Bone marrow (tissue), 2 donors: ENCODE results near the gene INO80D.
"Not testable (repeated sequence)": the region's sequence is repeated elsewhere in the genome, so short reads cannot be mapped to it uniquely, and the experiment has no call there.

Experiments used
- DNase-seq, 2 donors: peaks; one replicate each; lab custom pipeline; 2025; lab: John Stamatoyannopoulos, UW

Gene INO80D

GRCh38 chr2:206085742-206086445, at the start of gene INO80D:
Gene INO80D (minus strand): TSS chr2:206086174. CDS start chr2:206063016, 23,158 bp downstream.
- peak; percentile 68 to 84 for DNase-seq

- no peak for DNase-seq
Observed at GRCh38 chr2:206127656-206128055, 41.7 kb upstream of the INO80D start.

- DNase-seq: no peak
Observed at GRCh38 chr2:206125901-206126300, 39.9 kb upstream of the INO80D start.

- DNase-seq: not testable (repeated sequence)
Observed at GRCh38 chr2:206122569-206122968, 36.6 kb upstream of the INO80D start.

- no peak for DNase-seq
Observed at GRCh38 chr2:206116278-206116677, 30.3 kb upstream of the INO80D start.

GRCh38 chr2:206115026-206115578, 29.1 kb upstream of the INO80D start:
- no peak for DNase-seq

- DNase-seq: no peak
Observed at GRCh38 chr2:206112846-206113547, 27.0 kb upstream of the INO80D start.

GRCh38 chr2:206112108-206112507, 26.1 kb upstream of the INO80D start:
- DNase-seq: no peak

- no peak for DNase-seq
Observed at GRCh38 chr2:206108713-206109112, 22.7 kb upstream of the INO80D start.

- no peak for DNase-seq
Observed at GRCh38 chr2:206105541-206105940, 19.6 kb upstream of the INO80D start.

- no peak for DNase-seq
Observed at GRCh38 chr2:206105038-206105437, 19.1 kb upstream of the INO80D start.

GRCh38 chr2:206098872-206099271, 12.9 kb upstream of the INO80D start:
- not testable (repeated sequence) for DNase-seq

- DNase-seq: no peak
Observed at GRCh38 chr2:206098471-206098870, 12.5 kb upstream of the INO80D start.

GRCh38 chr2:206096876-206097275, 10.9 kb upstream of the INO80D start:
- no peak for DNase-seq

- DNase-seq: peak in 1 of 2 donors; percentile 77
Observed at GRCh38 chr2:206095536-206096332, 9.8 kb upstream of the INO80D start.

- DNase-seq: no peak
Observed at GRCh38 chr2:206092297-206092696, 6.3 kb upstream of the INO80D start.

GRCh38 chr2:206088248-206088647, 2.3 kb upstream of the INO80D start:
- no peak for DNase-seq

GRCh38 chr2:206086716-206087350, 859 bp upstream of the INO80D start:
- no peak for DNase-seq

GRCh38 chr2:206084870-206085741, 868 bp downstream of the INO80D start:
- peak in 1 of 2 donors; percentile 48 for DNase-seq

GRCh38 chr2:206084439-206084869, 1.5 kb downstream of the INO80D start:
- DNase-seq: peak in 1 of 2 donors; percentile 37
